Measurements from ENCODE around the gene ZNF831.

Gene ZNF831

GRCh38 chr20:59223750-59224149 is 60.1 kb downstream of the ZNF831 start:
- no peak overlapping the region for H3K27ac ChIP-seq (ENCODE audit: insufficient read depth in 1 of 2, low read depth in 1 of 2, low read length in 2 of 2, poor library complexity in 1 of 2, severe bottlenecking in 2 of 2)
- no peak for DNase-seq
- H3K4me3 ChIP-seq (ENCODE audit: control insufficient read depth in 1 of 7, extremely low read depth in 1 of 7, insufficient read depth in 4 of 7, low read depth in 2 of 7, low read length in 6 of 7) = no peak overlapping the region
- H3K9me3 ChIP-seq (ENCODE audit: control extremely low read depth in 1 of 5, control insufficient read depth in 4 of 5, insufficient read depth in 2 of 5, low read depth in 1 of 5, low read length in 4 of 5) = no peaks in the 10 kb centered on the region
- peaks cover 0 to 56% (median 7%) of the 10 kb centered on the region in 5 experiments for H3K27me3 ChIP-seq (replicated peaks in 2 of 5; ENCODE audit: control insufficient read depth in 4 of 5, insufficient read depth in 5 of 5, low read length in 4 of 5)
- POLR2A ChIA-PET = interaction anchor here (0.8 kb wide), 1 partner anchor 180 kb away, joined by 4 read pairs; no protein-coding TSS in a partner anchor
- WGBS (ENCODE audit: insufficient coverage) = 86% methylated on average over 6 of the region's 12 CpGs
- peaks cover 0 to 18% (median 10%) of the 10 kb centered on the region in 4 experiments for H3K4me1 ChIP-seq (ENCODE audit: control extremely low read depth in 1 of 4, control insufficient read depth in 4 of 4, insufficient read depth in 4 of 4, low read length in 3 of 4)
- CTCF ChIA-PET = interaction anchor here (1.1 to 3.9 kb wide), 7 partner anchors 9 to 356 kb away, joined by 3 to 22 read pairs (median 6); no protein-coding TSS in a partner anchor
- no peaks in the 10 kb centered on the region for H3K36me3 ChIP-seq (ENCODE audit: control insufficient read depth in 4 of 4, insufficient read depth in 4 of 4, low read length in 3 of 4)

DNA sequence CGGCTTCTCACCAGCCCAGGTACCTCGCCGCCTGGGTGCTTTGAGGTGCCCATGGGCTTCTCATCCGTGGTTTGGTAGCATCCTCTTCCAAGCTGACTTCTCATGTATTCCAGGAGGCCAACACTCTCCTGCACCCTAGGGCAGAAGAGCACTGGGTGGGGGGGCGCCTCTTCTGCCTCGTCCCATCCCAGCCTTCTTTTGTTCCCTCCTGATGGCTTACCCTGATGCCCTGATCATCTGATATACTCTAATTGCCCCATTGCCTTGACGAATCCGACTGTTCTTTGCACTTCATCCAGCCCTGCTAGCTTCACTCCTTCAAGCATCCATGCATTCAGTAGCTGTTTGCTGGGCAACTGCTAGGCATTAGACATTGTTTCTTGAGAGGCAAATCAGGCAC is 60.6 kb downstream of the ZNF831 start:
- Histone ChIP-seq H3K36me3 (ENCODE audit: control insufficient read depth in 4 of 4, insufficient read depth in 4 of 4, low read length in 3 of 4) (no peaks in the 10 kb centered on the region), H3K4me3 (ENCODE audit: control insufficient read depth in 1 of 7, extremely low read depth in 1 of 7, insufficient read depth in 4 of 7, low read depth in 2 of 7, low read length in 6 of 7) (no peak overlapping the region), H3K27ac (ENCODE audit: insufficient read depth in 1 of 2, low read depth in 1 of 2, low read length in 2 of 2, poor library complexity in 1 of 2, severe bottlenecking in 2 of 2) (no peak overlapping the region), H3K9me3 (ENCODE audit: control extremely low read depth in 1 of 5, control insufficient read depth in 4 of 5, insufficient read depth in 2 of 5, low read depth in 1 of 5, low read length in 4 of 5) (no peaks in the 10 kb centered on the region), H3K27me3 (replicated peaks in 2 of 5; ENCODE audit: control insufficient read depth in 4 of 5, insufficient read depth in 5 of 5, low read length in 4 of 5) (peaks cover 0 to 56% (median 7%) of the 10 kb centered on the region in 5 experiments), H3K4me1 (ENCODE audit: control extremely low read depth in 1 of 4, control insufficient read depth in 4 of 4, insufficient read depth in 4 of 4, low read length in 3 of 4) (peaks cover 0 to 18% (median 10%) of the 10 kb centered on the region in 4 experiments)
- POLR2A ChIA-PET = no interaction called here
- 99% methylated on average over 8 of the region's 8 CpGs for WGBS (ENCODE audit: insufficient coverage)
- CTCF ChIA-PET = interaction anchor here (1.1 to 3.9 kb wide), 6 partner anchors 10 to 357 kb away, joined by 3 to 22 read pairs (median 6); no protein-coding TSS in a partner anchor
- no peak for DNase-seq

- ChIA-PET POLR2A (no interaction called here), CTCF (interaction anchor here (1.1 to 1.9 kb wide), 5 partner anchors 142 to 297 kb away, joined by 3 to 7 read pairs (median 4); no protein-coding TSS in a partner anchor)
- Histone ChIP-seq H3K27ac (ENCODE audit: insufficient read depth in 1 of 2, low read depth in 1 of 2, low read length in 2 of 2, poor library complexity in 1 of 2, severe bottlenecking in 2 of 2) (no peak overlapping the region), H3K36me3 (ENCODE audit: control insufficient read depth in 4 of 4, insufficient read depth in 4 of 4, low read length in 3 of 4) (no peaks in the 10 kb centered on the region), H3K27me3 (replicated peaks in 2 of 5; ENCODE audit: control insufficient read depth in 4 of 5, insufficient read depth in 5 of 5, low read length in 4 of 5) (peaks cover 0 to 31% (median 6%) of the 10 kb centered on the region in 5 experiments), H3K4me1 (ENCODE audit: control extremely low read depth in 1 of 4, control insufficient read depth in 4 of 4, insufficient read depth in 4 of 4, low read length in 3 of 4) (no peaks in the 10 kb centered on the region), H3K9me3 (ENCODE audit: control extremely low read depth in 1 of 5, control insufficient read depth in 4 of 5, insufficient read depth in 2 of 5, low read depth in 1 of 5, low read length in 4 of 5) (peaks cover 0 to 3% (median 0%) of the 10 kb centered on the region in 5 experiments), H3K4me3 (ENCODE audit: control insufficient read depth in 1 of 7, extremely low read depth in 1 of 7, insufficient read depth in 4 of 7, low read depth in 2 of 7, low read length in 6 of 7) (no peak overlapping the region)
- WGBS (ENCODE audit: insufficient coverage) = no CpG with 5 or more reads among the region's 1 CpG
- DNase-seq = no peak
Measured at GRCh38 chr20:59230385-59230784, 66.8 kb downstream of the ZNF831 start.

DNA sequence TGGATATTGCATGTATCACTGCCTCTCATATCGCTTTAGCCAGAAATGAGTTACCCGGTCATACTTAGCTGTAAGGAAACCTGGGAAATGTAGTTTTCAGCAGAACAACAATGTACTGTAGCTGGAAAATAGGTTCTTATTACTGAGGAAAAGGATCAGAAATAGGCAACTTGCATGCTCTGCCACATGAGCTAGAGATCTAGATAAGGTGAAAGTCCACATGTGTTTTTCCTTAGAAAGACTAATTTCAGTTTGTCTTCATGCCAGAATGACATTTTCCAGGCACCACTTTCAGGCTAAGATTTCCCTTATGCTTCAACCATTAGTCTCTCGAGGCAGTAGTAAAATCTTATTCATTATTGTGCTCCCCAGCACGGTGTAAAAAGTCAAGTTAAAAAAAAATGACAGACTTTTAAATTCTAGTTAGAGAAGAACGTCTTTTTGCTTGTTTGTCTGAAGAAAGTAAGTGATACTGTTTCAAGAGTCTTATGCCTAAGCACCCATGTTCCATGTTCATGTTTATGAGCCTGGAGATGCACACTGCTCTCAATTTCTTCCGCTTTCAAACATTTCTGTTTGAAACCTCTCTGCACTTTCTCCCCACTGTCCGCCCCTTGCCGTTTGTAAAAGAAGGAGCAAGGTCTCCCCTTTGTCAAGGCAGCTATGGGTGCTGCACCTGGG is 67.6 kb downstream of the ZNF831 start:
- 96% methylated on average over 5 of the region's 8 CpGs for WGBS (ENCODE audit: insufficient coverage)
- H3K27me3 ChIP-seq (replicated peaks in 2 of 5; ENCODE audit: control insufficient read depth in 4 of 5, insufficient read depth in 5 of 5, low read length in 4 of 5) = peaks cover 0 to 24% (median 0%) of the 10 kb centered on the region in 5 experiments
- H3K9me3 ChIP-seq (ENCODE audit: control extremely low read depth in 1 of 5, control insufficient read depth in 4 of 5, insufficient read depth in 2 of 5, low read depth in 1 of 5, low read length in 4 of 5) = peaks cover 0 to 3% (median 0%) of the 10 kb centered on the region in 5 experiments
- no peak overlapping the region for H3K4me3 ChIP-seq (ENCODE audit: control insufficient read depth in 1 of 7, extremely low read depth in 1 of 7, insufficient read depth in 4 of 7, low read depth in 2 of 7, low read length in 6 of 7)
- CTCF ChIA-PET = interaction anchor here (1.2 to 1.9 kb wide), 4 partner anchors 17 to 296 kb away, joined by 3 to 6 read pairs (median 4); no protein-coding TSS in a partner anchor
- H3K4me1 ChIP-seq (ENCODE audit: control extremely low read depth in 1 of 4, control insufficient read depth in 4 of 4, insufficient read depth in 4 of 4, low read length in 3 of 4) = peaks cover 0 to 7% (median 5%) of the 10 kb centered on the region in 4 experiments
- POLR2A ChIA-PET = no interaction called here
- DNase-seq = no peak
- H3K27ac ChIP-seq (ENCODE audit: insufficient read depth in 1 of 2, low read depth in 1 of 2, low read length in 2 of 2, poor library complexity in 1 of 2, severe bottlenecking in 2 of 2) = no peak overlapping the region
- no peaks in the 10 kb centered on the region for H3K36me3 ChIP-seq (ENCODE audit: control insufficient read depth in 4 of 4, insufficient read depth in 4 of 4, low read length in 3 of 4)

DNA sequence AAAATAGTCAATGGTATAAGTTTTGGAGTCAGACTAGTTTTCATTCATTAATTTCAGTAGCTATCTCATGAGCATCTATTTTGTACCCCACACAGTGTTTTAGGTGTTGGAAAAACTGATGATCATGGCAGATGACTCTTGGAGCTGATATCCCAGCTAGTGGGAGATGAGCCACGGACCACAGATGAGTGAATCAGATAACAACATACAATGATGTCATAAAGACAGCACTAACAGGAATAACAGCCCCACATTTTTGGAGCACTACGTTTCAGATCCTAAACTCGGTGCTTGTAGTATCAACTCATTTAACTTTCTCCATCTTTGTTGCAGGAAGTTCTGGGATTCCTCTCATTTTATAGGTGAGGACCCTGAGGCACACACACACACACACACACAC is 69.0 kb downstream of the ZNF831 start:
- Histone ChIP-seq H3K9me3 (ENCODE audit: control extremely low read depth in 1 of 5, control insufficient read depth in 4 of 5, insufficient read depth in 2 of 5, low read depth in 1 of 5, low read length in 4 of 5) (peaks cover 0 to 3% (median 0%) of the 10 kb centered on the region in 5 experiments), H3K27me3 (replicated peaks in 2 of 5; ENCODE audit: control insufficient read depth in 4 of 5, insufficient read depth in 5 of 5, low read length in 4 of 5) (peaks cover 0 to 20% (median 0%) of the 10 kb centered on the region in 5 experiments), H3K27ac (ENCODE audit: insufficient read depth in 1 of 2, low read depth in 1 of 2, low read length in 2 of 2, poor library complexity in 1 of 2, severe bottlenecking in 2 of 2) (no peak overlapping the region), H3K4me1 (ENCODE audit: control extremely low read depth in 1 of 4, control insufficient read depth in 4 of 4, insufficient read depth in 4 of 4, low read length in 3 of 4) (peaks cover 0 to 7% (median 5%) of the 10 kb centered on the region in 4 experiments), H3K36me3 (ENCODE audit: control insufficient read depth in 4 of 4, insufficient read depth in 4 of 4, low read length in 3 of 4) (no peaks in the 10 kb centered on the region), H3K4me3 (ENCODE audit: control insufficient read depth in 1 of 7, extremely low read depth in 1 of 7, insufficient read depth in 4 of 7, low read depth in 2 of 7, low read length in 6 of 7) (no peak overlapping the region)
- POLR2A ChIA-PET = interaction anchor here (0.7 kb wide), 1 partner anchor 199 kb away, joined by 4 read pairs; no protein-coding TSS in a partner anchor
- DNase-seq = no peak
- WGBS (ENCODE audit: insufficient coverage) = 100% methylated on average over 3 of the region's 3 CpGs
- CTCF ChIA-PET = interaction anchor here (0.7 to 1.5 kb wide), 2 partner anchors 15 to 171 kb away, joined by 3 read pairs; no protein-coding TSS in a partner anchor

- H3K27ac ChIP-seq (ENCODE audit: insufficient read depth in 1 of 2, low read depth in 1 of 2, low read length in 2 of 2, poor library complexity in 1 of 2, severe bottlenecking in 2 of 2) = no peak overlapping the region
- H3K27me3 ChIP-seq (replicated peaks in 2 of 5; ENCODE audit: control insufficient read depth in 4 of 5, insufficient read depth in 5 of 5, low read length in 4 of 5) = peaks cover 0 to 18% (median 0%) of the 10 kb centered on the region in 5 experiments
- CTCF ChIA-PET = interaction anchor here (0.6 kb wide), 1 partner anchor 21 kb away, joined by 3 read pairs; no protein-coding TSS in a partner anchor
- no peaks in the 10 kb centered on the region for H3K36me3 ChIP-seq (ENCODE audit: control insufficient read depth in 4 of 4, insufficient read depth in 4 of 4, low read length in 3 of 4)
- no peak for DNase-seq
- WGBS (ENCODE audit: insufficient coverage) = 82% methylated on average over 4 of the region's 5 CpGs
- H3K4me1 ChIP-seq (ENCODE audit: control extremely low read depth in 1 of 4, control insufficient read depth in 4 of 4, insufficient read depth in 4 of 4, low read length in 3 of 4) = peaks cover 0 to 7% (median 5%) of the 10 kb centered on the region in 4 experiments
- H3K9me3 ChIP-seq (ENCODE audit: control extremely low read depth in 1 of 5, control insufficient read depth in 4 of 5, insufficient read depth in 2 of 5, low read depth in 1 of 5, low read length in 4 of 5) = peaks cover 0 to 3% (median 0%) of the 10 kb centered on the region in 5 experiments
- no peak overlapping the region for H3K4me3 ChIP-seq (ENCODE audit: control insufficient read depth in 1 of 7, extremely low read depth in 1 of 7, insufficient read depth in 4 of 7, low read depth in 2 of 7, low read length in 6 of 7)
- POLR2A ChIA-PET = no interaction called here
Measured at GRCh38 chr20:59235226-59235625, 71.6 kb downstream of the ZNF831 start.

- WGBS (ENCODE audit: insufficient coverage) = 100% methylated on average over 1 of the region's 4 CpGs
- Histone ChIP-seq H3K9me3 (ENCODE audit: control extremely low read depth in 1 of 5, control insufficient read depth in 4 of 5, insufficient read depth in 2 of 5, low read depth in 1 of 5, low read length in 4 of 5) (peaks cover 0 to 2% (median 0%) of the 10 kb centered on the region in 5 experiments), H3K36me3 (ENCODE audit: control insufficient read depth in 4 of 4, insufficient read depth in 4 of 4, low read length in 3 of 4) (no peaks in the 10 kb centered on the region), H3K27ac (ENCODE audit: insufficient read depth in 1 of 2, low read depth in 1 of 2, low read length in 2 of 2, poor library complexity in 1 of 2, severe bottlenecking in 2 of 2) (no peak overlapping the region), H3K4me3 (ENCODE audit: control insufficient read depth in 1 of 7, extremely low read depth in 1 of 7, insufficient read depth in 4 of 7, low read depth in 2 of 7, low read length in 6 of 7) (no peak overlapping the region), H3K4me1 (ENCODE audit: control extremely low read depth in 1 of 4, control insufficient read depth in 4 of 4, insufficient read depth in 4 of 4, low read length in 3 of 4) (peaks cover 0 to 7% (median 5%) of the 10 kb centered on the region in 4 experiments), H3K27me3 (replicated peaks in 2 of 5; ENCODE audit: control insufficient read depth in 4 of 5, insufficient read depth in 5 of 5, low read length in 4 of 5) (peaks cover 0 to 15% (median 0%) of the 10 kb centered on the region in 5 experiments)
- CTCF ChIA-PET = interaction anchor here (1.0 kb wide), 1 partner anchor 11 kb away, joined by 3 read pairs; no protein-coding TSS in a partner anchor
- DNase-seq = no peak
- POLR2A ChIA-PET = no interaction called here
Measured at GRCh38 chr20:59240006-59240405, 76.4 kb downstream of the ZNF831 start.

Data from common myeloid progenitor, CD34-positive (primary cell).